DMS79 (cell line): ENCODE results near the gene CMIP.
"Not testable (repeated sequence)": the region's sequence is repeated elsewhere in the genome, so short reads cannot be mapped to it uniquely, and the experiment has no call there.

ENCODE experiments used
- DNase-seq: peaks from one replicate; lab custom pipeline; 2025; lab: John Stamatoyannopoulos, UW

CMIP gene

GRCh38 chr16:81517629-81518438 is 73.2 kb downstream of the CMIP start:
- no peak for DNase-seq

- DNase-seq, result no peak
Observed at GRCh38 chr16:81518439-81518757, 73.8 kb downstream of the CMIP start.

DNA sequence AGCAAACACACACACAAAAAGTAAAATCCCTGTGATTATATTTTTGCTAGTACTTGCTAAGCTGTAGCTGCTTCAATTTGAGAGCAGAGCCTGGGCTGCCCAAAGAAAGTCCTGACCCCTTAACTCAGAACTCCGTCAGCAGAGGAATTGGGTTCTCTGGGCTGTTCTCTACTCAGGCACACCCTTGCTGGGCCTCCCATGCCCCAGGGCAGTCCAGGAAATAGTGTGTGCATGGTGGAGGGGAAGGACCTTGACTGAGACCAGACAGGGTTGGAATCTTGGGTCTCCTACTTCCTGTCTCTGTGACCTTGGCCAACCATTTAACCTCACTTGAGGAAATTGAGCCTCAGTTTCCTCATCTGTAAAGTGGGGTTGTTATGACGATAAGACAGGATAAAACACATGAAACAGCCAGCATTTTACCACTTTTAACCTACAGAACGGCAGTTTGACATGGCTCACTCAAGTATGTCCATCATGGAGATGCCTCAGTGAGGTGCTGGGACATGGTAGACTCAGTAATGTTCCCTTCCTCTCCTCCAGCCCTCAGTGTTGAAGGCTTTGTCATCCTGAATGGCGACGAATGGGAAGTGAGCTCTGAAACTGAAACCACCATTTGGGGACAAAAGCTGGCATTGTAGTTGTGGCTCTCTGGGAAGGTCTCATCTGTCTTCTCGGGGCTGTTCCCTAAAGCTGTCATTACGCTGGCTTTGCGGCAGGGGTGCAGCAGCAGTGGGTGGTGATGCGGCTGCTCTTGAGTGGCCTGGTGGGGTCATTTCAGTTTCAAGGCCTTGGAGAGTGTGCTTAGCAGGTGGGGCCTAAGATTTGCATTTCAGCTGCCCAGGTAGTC is 74.9 kb downstream of the CMIP start:
- DNase-seq, result no peak

DNA sequence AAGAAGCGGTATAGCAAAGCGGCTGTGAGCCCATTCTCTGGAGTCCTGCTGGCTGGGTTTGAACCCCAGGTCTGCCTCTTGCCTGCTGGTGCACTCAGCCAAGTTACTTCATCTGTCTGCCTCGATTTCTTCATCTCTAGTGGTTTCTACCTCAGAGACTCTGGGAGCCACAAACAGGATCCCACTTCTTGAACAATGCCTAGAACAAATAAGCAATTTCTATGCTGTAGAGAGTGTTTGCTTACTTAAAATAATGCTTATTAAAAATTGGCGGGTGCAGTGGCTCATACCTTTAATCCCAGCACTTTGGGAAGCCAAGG is 75.5 kb downstream of the CMIP start:
- DNase-seq, result no peak

GRCh38 chr16:81520560-81521135 is 76.0 kb downstream of the CMIP start:
- no peak for DNase-seq

DNA sequence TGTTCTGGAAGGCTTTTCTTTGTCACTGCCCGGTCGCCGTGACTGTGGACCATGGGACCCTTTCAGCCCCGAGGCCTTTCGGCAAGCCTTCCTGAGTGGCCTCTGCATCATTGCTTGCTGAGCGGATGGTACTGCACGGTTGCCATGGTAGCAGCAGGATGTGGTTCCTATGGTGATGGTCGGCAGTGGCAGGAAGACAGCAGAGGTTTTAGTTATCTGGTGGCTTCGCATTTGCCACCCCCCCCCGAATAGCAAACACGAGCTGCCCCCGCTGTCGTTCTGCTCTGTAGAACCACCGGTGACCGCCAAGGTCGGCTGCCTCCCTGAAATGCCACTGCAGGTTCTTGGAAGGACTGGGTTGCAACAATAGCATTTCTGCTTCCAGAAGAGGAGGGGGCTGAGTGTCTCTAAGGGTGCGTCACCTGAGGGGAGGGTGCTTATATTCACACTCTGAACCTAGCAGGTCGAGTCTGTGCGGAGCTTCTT is 76.6 kb downstream of the CMIP start:
- no peak for DNase-seq

DNA sequence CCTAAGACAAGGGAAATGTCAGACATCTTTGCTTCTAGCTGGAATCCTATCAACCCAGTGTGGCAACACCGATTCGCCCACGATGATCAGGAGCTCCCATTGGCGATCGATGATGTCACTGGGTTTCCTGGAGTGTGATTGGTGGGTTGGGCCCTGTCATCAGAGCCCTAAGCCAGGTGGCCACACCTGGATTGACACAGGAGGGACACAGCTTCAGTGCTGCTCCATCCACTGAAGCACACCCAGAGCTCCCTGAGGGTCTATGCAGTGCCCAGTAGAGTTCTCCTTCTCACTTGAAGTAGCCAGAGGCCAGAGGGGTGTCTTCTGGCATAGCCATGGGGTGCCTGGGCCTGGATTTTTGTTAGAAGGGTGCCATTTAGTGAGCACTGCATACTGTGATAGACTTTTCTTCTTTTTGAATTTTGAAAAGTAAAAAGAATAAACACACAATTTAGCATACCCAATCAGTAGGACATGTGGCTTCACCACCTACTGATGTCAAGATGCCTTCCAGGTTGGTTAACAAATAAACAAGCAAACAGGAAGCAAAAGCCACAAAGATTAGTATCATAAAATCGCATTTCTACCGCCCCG is 77.6 kb downstream of the CMIP start:
- DNase-seq, result no peak

GRCh38 chr16:81522851-81523250 is 78.2 kb downstream of the CMIP start:
- not testable (repeated sequence) for DNase-seq

- no peak for DNase-seq
Observed at GRCh38 chr16:81523387-81524115, 78.9 kb downstream of the CMIP start.

DNA sequence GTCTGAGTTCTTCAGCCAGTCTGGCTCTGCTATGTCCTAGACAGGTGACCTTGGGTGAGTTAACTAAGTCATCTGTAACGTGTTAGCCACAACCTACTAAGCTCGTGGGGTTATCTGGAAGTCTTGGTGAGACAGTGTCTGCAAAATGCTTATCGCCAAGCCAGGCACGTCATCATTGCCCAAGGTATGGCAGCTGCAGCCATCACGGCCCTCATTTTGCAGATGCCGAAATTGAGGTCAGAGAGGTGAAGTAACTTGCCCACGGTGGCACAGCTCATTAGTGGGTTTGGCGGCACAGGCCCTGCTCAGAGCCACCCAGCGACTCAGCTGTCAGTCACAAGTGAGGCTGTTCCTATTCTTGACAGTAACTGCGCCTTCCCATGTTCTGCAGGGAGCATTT is 79.8 kb downstream of the CMIP start:
- no peak for DNase-seq

- DNase-seq, result not testable (repeated sequence)
Observed at GRCh38 chr16:81524885-81525284, 80.3 kb downstream of the CMIP start.

DNA sequence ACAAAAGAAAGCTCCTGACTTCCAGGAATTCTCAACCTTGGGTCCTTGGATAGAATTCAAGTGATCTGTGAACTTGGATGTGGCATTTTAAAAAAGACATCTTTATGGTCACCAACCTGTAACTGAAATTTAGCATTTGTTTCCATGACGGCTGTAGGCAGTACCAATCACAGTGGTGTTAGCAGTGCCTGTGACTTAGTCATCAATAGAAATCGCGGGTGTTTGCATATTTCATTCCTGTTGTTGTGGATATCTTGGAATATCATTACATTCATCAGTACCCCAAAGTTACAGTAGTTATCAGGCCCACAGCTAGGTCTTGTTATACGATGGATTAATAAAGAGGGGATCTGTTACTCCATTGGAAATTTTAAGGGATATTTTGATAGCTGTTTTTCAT is 81.6 kb downstream of the CMIP start:
- no peak for DNase-seq

DNA sequence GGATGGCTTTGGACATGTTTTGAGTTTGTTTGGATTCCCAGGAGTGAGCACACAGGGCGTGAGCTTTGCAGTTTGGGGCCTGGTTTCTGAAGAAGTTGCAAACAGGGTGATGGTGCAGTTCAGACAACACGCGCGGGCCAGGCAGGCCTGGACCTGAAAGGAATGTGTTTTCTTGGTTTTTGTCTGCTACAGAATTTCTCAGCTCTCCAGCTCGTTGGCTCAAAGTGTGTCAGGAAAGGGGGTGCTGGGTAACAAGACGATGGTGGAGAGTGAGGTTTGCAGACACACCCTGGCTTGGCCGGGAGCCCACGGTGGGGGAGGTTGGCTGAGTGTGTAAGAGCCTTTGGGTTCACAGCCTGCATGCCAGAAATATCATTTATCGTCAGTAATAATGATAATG is 82.3 kb downstream of the CMIP start:
- no peak for DNase-seq

GRCh38 chr16:81527477-81528178 is 83.0 kb downstream of the CMIP start:
- DNase-seq, result no peak

GRCh38 chr16:81528256-81528655 is 83.6 kb downstream of the CMIP start:
- DNase-seq, result no peak

DNA sequence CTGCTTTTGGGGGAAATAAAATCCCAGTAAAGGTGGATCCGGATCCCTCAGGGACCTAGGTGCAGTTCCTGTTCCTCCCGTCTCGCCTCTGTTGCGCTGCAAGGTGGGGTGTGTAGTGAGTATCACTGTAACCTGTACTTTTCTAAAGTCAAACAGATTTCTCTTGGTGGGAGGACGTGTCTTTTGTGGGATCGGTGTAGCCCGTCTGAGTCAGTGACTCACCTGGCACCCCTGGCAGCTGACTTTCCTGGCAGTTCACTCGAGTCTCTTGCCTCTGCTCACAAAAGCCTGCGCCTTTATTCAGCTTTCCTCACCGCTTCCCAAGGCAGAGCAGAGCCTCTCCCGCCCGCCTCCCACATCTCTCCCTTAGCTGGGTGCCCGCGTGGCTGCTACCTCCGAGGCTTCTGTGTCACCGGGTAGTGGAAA is 85.7 kb downstream of the CMIP start:
- DNase-seq, result no peak

DNA sequence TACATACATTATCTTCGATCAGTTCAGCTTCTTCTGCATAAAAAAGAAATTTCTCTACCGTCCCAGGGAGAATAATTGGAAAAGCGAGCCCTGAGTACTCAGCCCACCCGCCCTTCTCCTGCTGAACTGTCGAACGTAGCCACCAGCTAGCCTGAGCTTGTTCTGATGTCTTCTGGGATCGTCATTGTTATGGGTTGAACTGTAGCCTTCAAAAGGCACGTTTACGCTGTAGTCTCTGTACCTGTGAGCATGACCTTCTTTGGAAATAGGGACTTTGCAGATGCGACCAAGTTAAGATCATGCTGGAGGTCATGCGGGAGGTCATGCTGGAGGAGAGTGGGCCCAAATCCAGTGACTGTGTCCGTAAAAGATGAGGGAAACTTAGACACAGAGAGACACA is 86.2 kb downstream of the CMIP start:
- DNase-seq, result no peak

DNA sequence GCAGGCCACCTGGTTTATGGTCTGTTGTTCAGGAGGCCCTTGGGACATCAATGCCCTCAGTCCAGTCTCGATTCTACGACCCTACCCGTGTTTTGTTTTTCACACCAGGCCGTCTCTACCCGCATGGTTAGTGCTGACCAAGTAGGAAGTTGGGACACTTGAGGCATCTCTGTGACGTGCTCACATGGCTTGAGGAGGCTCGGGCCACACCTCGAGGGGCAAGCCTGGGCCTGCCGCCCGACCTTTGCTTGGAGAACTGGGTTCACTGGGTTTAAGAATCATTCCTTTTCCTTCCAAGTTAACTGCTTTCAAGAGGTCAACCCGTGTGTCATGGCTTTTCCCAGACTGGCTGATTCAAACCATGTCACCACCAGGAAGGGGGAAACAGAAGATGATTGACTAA is 86.8 kb downstream of the CMIP start:
- no peak for DNase-seq

DNA sequence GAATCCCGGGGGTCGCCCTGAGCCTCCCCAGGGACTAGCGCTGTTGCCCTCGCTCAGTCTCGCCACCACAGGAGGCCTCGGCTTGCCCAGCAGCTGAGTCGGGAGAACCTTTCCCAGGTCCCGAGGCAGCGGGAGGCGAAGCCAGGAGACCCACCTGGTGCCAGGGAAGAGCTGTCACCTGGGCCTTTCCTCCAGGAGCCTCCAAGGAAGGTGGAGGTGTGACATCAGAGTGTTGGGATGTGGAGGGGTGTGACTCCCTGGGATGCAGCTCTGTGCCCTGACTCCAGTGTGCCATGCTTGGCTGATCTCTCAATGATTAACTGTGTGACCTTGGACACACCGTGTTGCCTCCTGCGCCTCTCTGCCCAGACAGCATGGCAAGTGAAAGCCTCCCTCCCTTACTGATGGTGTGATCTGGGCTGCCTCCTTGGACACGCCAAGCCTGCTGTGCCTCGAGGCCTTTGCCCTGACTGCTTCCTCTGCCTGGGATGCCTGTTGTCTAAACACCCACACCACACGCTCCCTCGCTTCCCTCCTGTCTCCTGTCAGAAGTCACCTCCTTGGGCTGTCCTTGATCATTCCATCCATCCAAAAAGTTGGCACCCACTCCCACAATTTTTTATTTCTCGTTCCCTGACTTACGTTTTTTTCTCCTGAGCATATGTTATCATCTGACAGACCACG is 88.0 kb downstream of the CMIP start:
- DNase-seq, result no peak

GRCh38 chr16:81533175-81533507 is 88.5 kb downstream of the CMIP start:
- DNase-seq, result no peak
